DOHH2 (cell line): ENCODE data around the gene GJD3.

Experiments used
- H3F3A ChIP-seq: fragments of 200-600 bp; sonication (generic), shearing (Covaris generic); 2 replicates; pipeline ENCODE4 v1.6.0; 2016; ENCODE audit warnings: antibody characterized with exemption, mild to moderate bottlenecking; ENCODE audit not compliant: control insufficient read depth, insufficient read depth
- H3K27ac ChIP-seq: fragments of 200-600 bp; sonication (generic); 2 replicates; pipeline ENCODE4 v1.5.1; 2014; ENCODE audit warnings: low read depth, mild to moderate bottlenecking, low read length, moderate library complexity
- H3K27me3 ChIP-seq: fragments of 200-600 bp; sonication (generic); 2 replicates; pipeline ENCODE4 v1.6.1; 2014; ENCODE audit warnings: mild to moderate bottlenecking, low read length, mixed read lengths; ENCODE audit not compliant: control insufficient read depth
- H3K36me3 ChIP-seq: fragments of 200-600 bp; sonication (generic); 2 replicates; pipeline ENCODE4 v1.6.1; 2014; ENCODE audit warnings: mild to moderate bottlenecking, low read length, moderate library complexity, mixed read lengths; ENCODE audit not compliant: control insufficient read depth
- H3K4me1 ChIP-seq: fragments of 200-600 bp; sonication (generic); 2 replicates; pipeline ENCODE4 v1.6.1; 2014; ENCODE audit warnings: mild to moderate bottlenecking, low read length, mixed read lengths; ENCODE audit not compliant: control insufficient read depth
- H3K4me2 ChIP-seq: fragments of 200-600 bp; sonication (generic); 2 replicates; pipeline ENCODE4 v1.6.0; 2014; ENCODE audit warnings: mild to moderate bottlenecking, low read length, moderate library complexity
- H3K4me3 ChIP-seq: fragments of 200-600 bp; sonication (generic); 2 replicates; pipeline ENCODE4 v1.5.1; 2014; ENCODE audit warnings: mild to moderate bottlenecking, low read length, mixed read lengths
- H3K79me2 ChIP-seq: fragments of 200-600 bp; sonication (generic); 2 replicates; pipeline ENCODE4 v1.6.1; 2014; ENCODE audit warnings: mild to moderate bottlenecking, low read length, mixed read lengths; ENCODE audit not compliant: control insufficient read depth
- H3K9me2 ChIP-seq: fragments of 200-600 bp; sonication (generic); replicated peaks from 2 replicates; pipeline ENCODE4 v1.6.1; 2014; ENCODE audit warnings: mild to moderate bottlenecking, low read length, mixed read lengths; ENCODE audit not compliant: control insufficient read depth
- H3K9me3 ChIP-seq: fragments of 200-600 bp; sonication (generic); 2 replicates; pipeline ENCODE4 v1.6.1; 2014; ENCODE audit warnings: antibody characterized with exemption, low read length, mixed read lengths; ENCODE audit not compliant: control insufficient read depth, insufficient read depth
- H4K20me1 ChIP-seq: fragments of 200-600 bp; sonication (generic); 2 replicates; pipeline ENCODE4 v1.6.0; 2014; ENCODE audit warnings: low read depth, mild to moderate bottlenecking, antibody characterized with exemption, low read length, moderate library complexity; ENCODE audit not compliant: control insufficient read depth, insufficient read depth
- EZH2phosphoT487 ChIP-seq: fragments of 200-600 bp; sonication (generic); IDR thresholded peaks from 2 replicates; pipeline ENCODE4 v1.6.1; 2017; ENCODE audit warnings: borderline replicate concordance, mild to moderate bottlenecking, antibody characterized with exemption, low read length, moderate library complexity, mixed read lengths
- TF ChIP-seq, protein P1 (sequence below): fragments of 200-600 bp; sonication (generic); IDR thresholded peaks from one replicate; pipeline ENCODE4 v1.5.1; 2014; ENCODE audit warnings: antibody characterized with exemption, mild to moderate bottlenecking, low read depth, low read length; ENCODE audit not compliant: poor library complexity, severe bottlenecking

The GJD3 gene

DNA sequence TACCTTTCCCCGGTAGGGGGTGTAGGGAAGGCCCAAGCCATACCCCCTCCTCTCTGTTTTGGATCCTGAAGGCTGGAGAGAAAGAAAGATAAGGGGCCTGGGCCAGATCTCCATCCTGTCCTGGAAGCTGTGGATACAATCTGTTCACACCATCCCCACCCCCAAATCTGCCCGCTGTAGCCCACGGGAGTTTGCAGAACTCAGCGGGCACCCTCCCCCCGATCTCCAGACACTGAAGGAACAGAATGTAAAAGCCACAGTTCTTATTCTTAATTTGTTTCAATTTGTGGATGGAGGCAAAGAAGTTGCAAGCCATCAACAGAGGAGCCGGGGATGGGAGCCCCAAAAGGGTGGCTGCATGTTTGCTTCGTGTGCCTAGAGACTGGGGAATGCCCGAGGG lies 27.2 kb downstream of the GJD3 start:
- Histone ChIP-seq H3K27me3 (peaks cover 3% of the 10 kb centered on the region), H3K4me1 (peaks cover 56% of the 10 kb centered on the region), H4K20me1 (peaks cover 9% of the 10 kb centered on the region), H3K36me3 (peaks cover 12% of the 10 kb centered on the region), H3K27ac (no peak overlapping the region), H3F3A (peaks cover 9% of the 10 kb centered on the region), H3K4me2 (peak overlapping the region; percentile 54; the same call in 1 of the 2 replicates), H3K4me3 (no peak overlapping the region), H3K79me2 (peaks cover 7% of the 10 kb centered on the region), H3K9me3 (no peaks in the 10 kb centered on the region), H3K9me2 (no peaks in the 10 kb centered on the region)
- TF ChIP-seq EZH2phosphoT487, result no peak
- TF ChIP-seq, protein P1, sequence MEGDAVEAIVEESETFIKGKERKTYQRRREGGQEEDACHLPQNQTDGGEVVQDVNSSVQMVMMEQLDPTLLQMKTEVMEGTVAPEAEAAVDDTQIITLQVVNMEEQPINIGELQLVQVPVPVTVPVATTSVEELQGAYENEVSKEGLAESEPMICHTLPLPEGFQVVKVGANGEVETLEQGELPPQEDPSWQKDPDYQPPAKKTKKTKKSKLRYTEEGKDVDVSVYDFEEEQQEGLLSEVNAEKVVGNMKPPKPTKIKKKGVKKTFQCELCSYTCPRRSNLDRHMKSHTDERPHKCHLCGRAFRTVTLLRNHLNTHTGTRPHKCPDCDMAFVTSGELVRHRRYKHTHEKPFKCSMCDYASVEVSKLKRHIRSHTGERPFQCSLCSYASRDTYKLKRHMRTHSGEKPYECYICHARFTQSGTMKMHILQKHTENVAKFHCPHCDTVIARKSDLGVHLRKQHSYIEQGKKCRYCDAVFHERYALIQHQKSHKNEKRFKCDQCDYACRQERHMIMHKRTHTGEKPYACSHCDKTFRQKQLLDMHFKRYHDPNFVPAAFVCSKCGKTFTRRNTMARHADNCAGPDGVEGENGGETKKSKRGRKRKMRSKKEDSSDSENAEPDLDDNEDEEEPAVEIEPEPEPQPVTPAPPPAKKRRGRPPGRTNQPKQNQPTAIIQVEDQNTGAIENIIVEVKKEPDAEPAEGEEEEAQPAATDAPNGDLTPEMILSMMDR, result no peak

GRCh38 chr17:40335620-40336019 lies 28.9 kb downstream of the GJD3 start:
- peaks cover 40% of the 10 kb centered on the region for H3K4me1 ChIP-seq
- no peak overlapping the region for H3K4me3 ChIP-seq
- H3K27ac ChIP-seq, result no peak overlapping the region
- TF ChIP-seq, protein P1, result no peak
- no peak for TF ChIP-seq EZH2phosphoT487
- no peaks in the 10 kb centered on the region for H3K27me3 ChIP-seq
- H3K9me3 ChIP-seq, result no peaks in the 10 kb centered on the region
- peaks cover 8% of the 10 kb centered on the region for H3K79me2 ChIP-seq
- no peak overlapping the region for H3K4me2 ChIP-seq
- H3K9me2 ChIP-seq, result no peaks in the 10 kb centered on the region
- H4K20me1 ChIP-seq, result peaks cover 8% of the 10 kb centered on the region; the same call in 1 of the 2 replicates
- H3K36me3 ChIP-seq, result peaks cover 26% of the 10 kb centered on the region
- peaks cover 7% of the 10 kb centered on the region for H3F3A ChIP-seq

- TF ChIP-seq, protein P1, result no peak
- no peak for TF ChIP-seq EZH2phosphoT487
- H3K4me3 ChIP-seq, result no peak overlapping the region
- no peaks in the 10 kb centered on the region for H3K9me2 ChIP-seq
- peaks cover 17% of the 10 kb centered on the region for H3K36me3 ChIP-seq
- H3K4me2 ChIP-seq, result no peak overlapping the region
- no peaks in the 10 kb centered on the region for H3F3A ChIP-seq
- H4K20me1 ChIP-seq, result peaks cover 3% of the 10 kb centered on the region; the same call in 1 of the 2 replicates
- peaks cover 19% of the 10 kb centered on the region for H3K79me2 ChIP-seq
- H3K9me3 ChIP-seq, result no peaks in the 10 kb centered on the region
- no peaks in the 10 kb centered on the region for H3K27me3 ChIP-seq
- peaks cover 32% of the 10 kb centered on the region for H3K4me1 ChIP-seq
- no peak overlapping the region for H3K27ac ChIP-seq
Observed at GRCh38 chr17:40333781-40334448, 30.6 kb downstream of the GJD3 start.
